HG03097 (cell line): ENCODE measurements around the gene RASGRF1.
"Not testable (repeated sequence)": the region's sequence is repeated elsewhere in the genome, so short reads cannot be mapped to it uniquely, and the experiment has no call there.

Experiments used
- ATAC-seq: cut with Tn5 transposase; IDR thresholded peaks from one replicate; pipeline ENCODE4 v1.9.1; 2021; ENCODE audit not compliant: unreplicated experiment, low FRiP score

RASGRF1 gene

DNA sequence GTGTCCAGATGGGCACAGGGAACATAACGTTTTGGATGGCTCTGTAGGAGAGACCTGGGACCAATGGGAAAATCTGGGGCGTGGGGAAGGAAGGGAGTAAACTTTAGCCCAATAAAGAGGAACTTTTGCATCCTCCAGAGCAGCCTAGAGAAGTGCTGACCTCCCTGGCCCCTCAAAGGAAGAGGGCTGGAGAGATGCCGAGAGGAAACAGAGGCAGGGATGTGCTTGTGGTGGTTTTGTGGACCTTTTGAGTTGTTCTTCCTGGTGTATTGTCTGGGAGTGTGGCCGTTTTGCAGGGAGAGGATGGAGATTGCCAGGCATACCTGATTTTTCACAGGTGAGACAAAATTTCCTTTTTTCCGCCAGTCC is 155.9 kb downstream of the RASGRF1 start:
- no peak for ATAC-seq

DNA sequence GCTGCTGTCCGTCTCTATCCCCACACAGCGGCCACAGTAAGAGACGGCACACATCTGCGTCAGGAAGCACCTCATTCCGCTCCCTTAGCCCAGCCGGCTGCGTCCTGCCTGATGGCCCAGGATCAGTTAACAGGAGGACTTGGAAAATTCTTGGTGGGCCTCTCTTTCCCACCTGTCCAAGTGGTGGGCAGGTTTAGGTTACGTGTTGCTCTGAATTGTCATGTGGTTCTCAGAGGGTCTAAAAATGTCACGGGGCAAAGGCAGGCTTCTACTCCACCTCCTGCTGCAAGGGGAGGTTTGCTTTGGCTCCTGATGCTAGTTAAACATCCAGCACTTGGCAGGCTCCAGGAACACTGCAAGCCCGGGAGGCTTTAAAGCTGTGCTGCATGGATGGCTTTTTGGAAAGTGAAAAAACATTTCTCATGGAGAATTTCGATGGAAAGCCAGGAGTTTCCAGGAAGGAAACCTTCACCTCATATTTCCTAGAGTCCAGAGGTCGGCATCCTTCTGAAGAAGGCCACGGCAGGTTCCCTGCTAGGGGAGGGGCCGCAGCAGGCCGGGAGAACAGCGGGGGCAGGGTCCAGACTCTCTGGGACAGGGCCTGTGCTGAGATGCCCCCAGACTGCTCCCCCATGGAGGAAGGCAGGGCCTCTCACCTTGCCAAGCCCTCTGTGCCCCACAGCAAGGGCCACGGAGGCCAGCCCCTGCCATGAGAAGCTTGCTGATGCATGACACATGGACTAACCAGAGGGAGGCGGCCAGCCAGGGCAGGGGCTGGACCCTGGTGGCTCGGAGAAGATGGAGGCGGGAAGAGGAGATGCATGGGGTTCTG is 156.5 kb downstream of the RASGRF1 start:
- no peak for ATAC-seq

DNA sequence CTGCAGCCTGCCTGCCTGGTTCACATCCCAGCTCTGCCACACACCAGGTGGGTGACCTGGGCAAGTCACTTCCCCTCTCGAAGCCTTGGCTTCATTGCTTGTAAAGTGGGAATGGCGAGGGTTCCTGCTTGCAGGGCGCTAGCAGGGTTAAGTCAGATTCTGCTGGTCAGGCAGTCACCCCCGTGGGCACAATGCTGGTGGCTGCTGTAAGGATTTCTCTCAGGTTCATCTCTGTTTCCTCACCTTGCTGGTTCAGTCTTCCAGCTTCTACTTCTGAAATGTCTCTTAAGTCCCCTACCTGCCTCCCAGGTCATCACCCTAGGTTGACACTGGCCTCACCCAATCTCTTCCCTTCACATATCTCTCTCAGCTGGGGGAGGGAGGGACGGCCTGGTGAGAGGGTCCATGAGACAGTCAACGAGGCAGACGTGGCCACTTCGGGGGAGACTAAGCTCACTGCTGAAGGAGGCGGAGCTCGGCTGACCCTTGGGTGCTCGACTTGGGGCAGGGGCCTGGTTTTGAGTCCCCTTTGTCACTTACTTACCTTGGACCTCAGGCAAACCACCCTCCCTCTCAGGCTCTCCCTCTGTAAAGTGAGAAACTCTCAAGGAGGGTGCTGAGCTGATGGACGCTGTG is 157.3 kb downstream of the RASGRF1 start:
- no peak for ATAC-seq

DNA sequence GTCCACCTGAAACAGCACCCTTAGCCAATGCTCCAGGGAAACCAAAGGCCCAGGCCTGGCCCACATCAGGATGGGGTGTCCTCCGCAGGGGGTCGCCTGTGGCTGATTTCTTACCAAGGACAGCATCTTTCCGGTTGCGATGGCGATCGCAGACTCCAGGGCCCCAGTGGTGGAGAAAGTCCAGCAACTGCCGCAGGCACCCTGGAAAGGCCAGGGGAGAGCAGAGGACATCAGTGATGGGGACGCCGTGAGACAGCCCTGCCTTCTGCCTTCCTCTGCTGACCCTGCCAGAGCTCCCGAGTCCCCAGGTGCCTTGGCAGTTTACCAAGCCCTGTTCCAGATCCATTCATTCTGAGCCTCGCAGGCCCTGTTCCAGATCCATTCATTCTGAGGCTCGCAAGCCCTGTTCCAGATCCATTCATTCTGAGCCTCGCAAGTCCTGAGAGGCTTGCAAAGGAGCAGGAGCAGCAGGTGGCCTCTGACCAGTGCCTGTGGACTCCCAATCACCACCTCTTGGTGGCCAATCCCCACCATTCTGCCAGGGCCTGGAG is 158.2 kb downstream of the RASGRF1 start:
- no peak for ATAC-seq

DNA sequence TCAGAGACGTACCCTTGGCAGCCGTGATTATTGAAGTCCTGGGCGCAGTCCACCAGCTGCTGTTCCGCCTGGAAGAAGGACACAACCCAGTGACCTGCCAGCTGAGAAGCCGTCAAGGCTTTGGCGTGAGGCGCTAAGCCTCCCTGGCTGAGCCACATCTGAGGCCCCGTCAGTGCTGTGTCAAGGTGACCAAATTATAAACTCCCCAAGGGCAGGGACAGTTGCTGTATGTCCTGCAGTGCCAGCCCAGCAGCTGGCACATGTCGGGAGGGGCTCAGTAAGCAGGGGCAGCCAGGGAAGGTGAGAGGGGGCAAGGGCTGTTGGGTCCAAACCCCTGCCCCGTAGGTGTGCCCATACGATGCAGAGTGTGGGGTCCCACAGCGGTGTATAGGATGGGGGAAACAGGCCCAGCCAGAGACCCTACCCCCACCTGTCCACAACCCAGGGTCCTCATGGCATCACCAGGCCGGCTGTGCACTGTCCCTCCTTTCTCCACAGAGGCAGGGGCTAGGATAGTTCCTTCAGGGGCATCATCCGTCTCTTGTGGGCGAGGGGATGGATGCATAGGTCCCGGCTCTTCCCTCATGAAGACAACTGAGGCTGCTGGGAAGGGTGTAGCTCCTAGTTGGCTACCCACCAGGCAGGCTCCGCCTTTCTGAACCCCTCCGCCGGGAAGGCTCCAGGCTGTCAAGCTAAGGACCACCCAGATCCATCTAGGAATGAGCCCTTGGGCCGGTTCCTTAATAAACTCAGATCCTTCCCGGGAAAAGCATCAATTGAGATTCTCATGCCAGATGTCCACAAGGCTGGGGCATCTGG is 158.9 kb downstream of the RASGRF1 start:
- no peak for ATAC-seq

DNA sequence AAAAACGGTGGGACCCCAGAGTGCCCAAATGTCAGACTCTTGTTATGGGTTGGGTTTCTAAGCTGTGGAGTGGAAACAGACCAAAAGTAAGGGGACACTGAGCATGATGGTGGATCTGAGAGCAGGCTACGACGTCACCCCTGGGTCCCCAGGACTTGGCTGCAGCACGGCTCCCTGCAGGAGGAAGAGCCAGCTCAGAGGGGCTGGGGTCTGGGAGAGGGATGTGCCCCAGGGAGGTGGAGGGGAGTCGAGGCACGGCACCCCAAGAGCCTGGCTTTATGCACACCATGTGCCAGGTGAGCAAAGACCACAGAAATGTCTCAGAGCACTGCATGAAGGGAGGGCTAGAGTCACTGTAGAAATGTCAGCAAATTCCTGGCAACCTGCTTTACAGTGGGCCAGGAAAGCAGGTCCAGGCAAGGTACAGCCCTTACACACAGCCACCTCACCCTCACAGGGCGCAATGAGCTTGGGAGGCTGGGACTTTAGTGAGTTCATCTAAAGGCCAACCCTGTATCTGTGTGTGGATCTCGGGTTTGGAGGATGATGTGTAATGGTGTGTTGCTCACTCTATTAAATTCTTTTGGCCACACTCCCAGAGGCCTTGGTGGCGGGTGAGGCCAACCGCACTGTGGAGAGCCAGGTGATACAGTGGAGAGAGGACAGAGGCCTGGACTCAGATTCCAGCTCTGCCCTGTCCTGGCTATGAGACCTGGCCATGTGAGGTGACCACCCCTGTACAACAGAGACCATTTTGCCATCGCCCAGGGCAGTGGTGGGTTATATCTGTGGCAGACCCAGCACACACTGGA is 159.8 kb downstream of the RASGRF1 start:
- ATAC-seq: no peak

DNA sequence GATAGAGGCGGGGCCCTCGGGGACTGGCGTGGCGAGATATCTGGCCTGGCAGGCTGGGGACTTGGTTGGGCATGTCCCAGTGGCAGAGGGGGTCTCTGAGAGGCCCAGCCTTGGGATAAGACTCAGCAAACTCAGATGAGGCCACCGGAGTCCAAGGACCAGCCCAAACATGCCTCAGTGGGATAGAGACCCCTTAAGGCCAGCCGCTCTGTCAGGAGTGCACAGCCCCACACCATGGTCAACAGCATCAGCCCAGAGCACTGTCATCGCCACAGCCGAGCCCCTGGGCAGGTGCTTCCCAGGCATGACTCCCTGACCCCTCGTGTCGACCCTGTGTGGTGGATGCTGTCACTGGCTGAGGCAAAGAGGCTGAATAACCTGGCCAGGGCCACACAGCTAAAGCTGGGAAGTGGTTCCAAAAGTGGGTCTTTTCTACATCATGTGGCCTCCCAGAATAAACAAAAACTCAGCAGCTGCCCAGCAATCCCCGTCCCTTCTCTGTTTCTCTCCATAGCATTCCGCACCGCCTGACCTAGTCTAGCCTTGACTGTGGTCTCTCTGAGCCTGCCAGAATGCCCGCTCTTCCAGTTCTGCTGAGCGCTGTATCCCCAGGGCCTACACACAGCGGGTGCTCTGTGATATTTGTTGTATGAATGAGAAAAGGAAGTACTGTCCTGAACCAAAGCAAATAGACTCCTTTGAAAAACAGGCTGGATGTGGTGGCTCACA is 160.9 kb downstream of the RASGRF1 start:
- ATAC-seq: no peak

DNA sequence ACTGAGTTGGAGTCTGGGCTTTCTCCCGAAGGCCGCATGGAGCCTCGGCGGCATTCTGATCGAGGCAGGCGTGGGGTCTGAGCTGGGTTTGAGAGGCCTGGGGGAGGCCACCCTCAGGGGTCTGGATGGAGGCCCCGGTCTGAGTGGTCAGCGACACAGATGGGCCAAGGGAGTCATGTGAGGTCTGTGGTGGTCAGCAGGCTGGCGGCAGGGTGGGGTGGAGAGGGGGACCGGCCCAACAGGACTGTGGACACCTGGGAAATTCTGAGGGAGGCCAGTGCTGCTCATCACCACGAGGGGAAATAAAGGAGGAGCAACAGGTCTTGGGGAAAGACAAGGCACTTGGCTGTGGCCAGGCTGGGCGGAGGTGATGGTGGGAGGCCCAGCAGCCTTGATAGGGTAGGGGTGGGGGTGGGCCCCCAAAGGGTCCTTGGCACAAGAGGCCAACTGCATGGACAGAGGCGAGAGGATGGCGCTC is 161.9 kb downstream of the RASGRF1 start:
- ATAC-seq: no peak

DNA sequence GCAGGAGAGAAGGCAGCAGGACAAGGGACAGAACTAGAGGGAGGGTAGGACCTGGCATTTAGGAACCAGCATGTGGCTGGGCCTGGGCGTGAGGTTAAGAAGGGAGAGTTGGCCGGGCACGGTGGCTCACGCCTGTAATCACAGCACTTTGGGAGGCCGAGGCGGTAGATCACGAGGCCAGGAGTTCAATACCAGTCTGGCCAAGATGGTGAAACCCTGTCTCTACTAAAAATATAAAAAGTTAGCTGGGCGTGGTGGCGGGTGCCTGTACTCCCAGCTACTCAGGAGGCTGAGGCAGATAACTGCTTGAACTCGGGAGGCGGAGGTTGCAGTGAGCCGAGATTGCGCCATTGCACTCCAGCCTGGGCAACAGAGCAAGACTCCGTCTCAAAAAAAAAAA is 162.4 kb downstream of the RASGRF1 start:
- ATAC-seq: not testable (repeated sequence)

DNA sequence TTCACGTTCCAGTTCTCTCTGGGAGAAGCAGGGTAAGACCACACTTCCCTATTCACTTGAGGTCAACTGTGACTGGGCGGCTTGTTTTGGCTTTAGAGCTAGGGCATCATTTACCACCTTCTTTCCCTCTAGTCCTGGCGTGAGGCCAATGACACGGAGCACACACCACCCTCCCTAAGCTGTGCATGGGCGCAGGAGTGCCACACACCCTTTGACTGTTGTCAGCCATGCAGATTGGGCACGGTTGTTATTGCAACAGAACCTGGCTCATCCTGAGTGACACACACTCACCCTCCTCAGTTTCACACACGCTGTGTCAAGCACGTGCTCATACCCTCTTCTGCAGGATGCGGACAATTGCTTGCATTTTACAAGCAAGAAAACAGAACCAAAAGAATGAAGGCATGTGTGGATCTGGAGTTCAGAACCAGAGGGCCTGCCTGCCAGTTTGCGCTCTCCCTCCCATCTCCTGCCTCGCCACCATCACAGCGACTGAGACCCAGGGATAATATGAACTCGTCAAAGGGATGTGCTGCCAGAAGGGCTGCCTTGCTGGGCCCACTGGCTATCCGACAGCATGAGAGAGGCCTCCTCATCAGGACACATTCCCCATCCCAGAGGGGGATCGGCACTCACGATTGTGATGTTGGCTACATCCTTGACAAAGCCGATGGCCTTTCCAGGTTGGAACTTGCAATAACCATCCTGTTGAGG is 163.3 kb downstream of the RASGRF1 start:
- ATAC-seq: no peak

DNA sequence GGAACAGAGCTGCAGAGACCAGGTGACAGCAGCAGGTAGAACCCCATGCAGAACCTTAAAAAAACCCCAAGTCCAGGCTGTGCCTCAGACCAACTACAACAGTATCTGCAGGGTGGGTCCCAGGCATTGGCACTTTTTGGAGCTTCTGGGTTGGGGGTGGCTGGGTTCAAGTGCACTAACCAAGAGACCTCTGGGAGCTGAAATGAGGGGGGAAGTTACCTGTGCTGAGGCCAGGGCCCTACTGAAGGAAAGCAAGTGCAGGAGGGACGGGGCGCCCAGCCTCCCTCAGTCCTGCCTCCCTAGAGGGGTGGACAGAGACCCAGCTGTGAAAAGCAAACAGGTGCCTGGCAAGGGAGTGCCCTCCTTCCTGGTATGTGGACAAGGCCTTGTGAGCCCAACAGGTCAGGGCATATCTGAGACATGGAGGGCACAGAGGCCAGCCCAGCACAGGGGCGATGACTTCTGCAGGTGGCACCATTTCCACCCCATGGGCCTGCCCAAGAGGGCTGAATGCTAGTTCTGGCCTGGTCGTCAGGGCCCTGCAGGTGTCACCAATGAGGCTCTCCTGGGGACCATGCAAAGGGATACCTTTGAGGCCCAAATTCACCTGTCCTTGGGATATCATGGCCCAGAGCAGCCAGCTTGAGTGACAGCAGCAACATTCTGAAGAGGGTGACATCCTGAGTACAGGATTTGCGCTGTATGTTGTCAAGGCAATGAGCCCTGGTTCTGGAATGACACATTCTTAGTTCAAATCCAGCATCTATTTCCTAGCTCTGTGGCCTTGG is 164.4 kb downstream of the RASGRF1 start:
- ATAC-seq: no peak

DNA sequence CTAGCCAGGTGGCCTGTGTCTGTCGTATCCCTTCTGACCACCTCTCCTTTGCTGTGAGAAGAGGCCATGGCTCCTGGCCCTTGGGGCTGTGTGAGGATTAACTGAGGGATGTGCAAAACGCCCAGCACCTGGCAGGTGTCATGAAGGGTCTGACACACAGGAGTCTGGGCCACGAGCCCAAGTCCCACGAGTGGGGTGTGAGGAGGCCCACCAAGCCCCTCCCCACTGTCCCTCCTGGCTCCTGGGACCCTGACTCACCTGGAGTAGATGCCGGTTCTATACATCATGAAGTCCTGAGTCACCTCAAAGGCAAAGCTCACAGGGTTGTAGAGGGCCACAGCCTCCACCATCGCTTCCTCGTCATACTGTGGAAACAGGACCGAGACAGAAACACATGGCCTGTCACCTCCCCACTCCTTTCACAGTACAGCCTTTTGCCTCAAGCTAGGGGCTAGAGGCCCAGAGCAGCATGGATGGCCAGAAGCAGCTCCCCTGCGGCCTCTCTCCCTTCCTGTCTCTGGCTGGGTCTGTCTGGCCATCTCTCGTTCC is 165.4 kb downstream of the RASGRF1 start:
- no peak for ATAC-seq

DNA sequence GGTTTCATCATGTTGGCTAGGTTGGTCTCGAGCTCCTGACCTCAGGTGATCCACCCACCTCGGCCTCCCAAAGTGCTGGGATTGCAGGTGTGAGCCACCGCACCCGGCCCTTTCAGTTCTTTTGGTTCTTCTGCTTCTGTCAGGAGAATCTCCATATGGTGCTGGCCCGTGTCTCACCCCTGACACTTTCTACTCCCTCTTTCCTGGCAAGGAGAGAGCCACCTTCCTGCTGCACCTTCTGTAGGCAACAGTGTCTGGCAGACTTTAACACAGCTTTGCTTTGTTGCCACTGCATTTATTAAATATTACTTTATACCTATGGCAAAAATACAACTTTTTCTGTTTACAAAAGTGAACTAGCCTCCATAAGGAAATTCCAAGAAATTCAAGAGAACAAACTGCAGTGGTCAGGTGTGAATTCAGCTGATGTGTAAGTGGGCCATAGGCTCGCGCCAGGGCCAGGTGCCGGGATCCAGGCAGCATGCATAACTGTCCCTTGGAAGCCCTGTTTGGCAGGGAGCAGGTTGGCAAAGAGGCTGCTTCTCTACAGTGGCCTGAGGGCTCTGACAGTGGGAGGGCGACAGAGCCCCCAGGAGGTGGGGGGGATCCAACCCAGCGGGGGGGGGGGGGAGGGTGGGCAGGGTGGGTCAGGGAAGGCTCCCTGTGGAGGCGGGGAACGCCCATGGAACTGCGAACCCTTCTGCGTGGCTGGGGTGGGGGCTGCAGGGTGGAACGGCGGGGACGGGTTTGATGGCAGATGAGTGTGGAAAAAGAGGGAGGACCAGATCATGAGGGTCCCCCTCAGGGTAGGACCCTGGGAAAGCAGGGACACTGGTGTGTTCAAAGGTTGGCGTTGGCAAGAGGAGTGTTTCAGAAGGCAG is 166.9 kb downstream of the RASGRF1 start:
- ATAC-seq: no peak

DNA sequence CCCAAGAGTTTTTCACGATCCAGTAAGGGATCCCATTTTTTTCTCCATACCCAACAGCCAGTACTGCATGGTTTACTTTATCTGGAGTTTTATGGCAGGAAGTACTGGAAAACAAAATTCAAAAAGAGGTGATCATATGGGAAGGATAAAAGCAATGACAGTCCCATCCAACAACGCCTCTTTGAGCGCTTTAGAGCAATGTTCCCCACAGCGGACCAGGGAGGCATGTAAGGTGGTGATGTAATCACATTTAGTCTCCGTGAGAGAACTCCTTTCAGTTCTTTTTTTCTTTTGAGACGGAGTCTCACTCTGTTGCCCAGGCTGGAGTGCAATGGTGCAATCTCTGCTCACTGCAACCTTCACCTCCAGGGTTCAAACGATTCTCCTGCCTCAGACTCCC is 167.6 kb downstream of the RASGRF1 start:
- no peak for ATAC-seq

DNA sequence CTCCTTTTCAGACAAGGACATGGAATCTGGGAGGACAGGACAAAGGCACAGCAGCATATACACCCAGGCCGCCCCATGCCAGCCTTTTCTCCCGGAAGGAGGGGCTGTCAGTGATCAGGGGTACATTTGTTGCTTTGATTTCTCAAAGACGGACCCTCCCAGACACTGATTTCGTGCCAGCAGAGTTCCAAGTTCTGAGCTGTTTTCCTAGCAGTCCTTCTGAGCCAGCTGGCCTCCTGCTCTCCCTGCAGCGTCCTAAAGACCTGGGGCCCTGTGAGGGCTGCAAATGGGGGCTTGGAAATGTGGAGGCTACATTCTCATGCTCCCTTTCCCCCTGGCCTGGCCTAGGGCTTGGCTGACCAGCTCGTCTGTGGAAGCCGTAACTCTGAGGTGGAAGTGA is 168.1 kb downstream of the RASGRF1 start:
- ATAC-seq: no peak

DNA sequence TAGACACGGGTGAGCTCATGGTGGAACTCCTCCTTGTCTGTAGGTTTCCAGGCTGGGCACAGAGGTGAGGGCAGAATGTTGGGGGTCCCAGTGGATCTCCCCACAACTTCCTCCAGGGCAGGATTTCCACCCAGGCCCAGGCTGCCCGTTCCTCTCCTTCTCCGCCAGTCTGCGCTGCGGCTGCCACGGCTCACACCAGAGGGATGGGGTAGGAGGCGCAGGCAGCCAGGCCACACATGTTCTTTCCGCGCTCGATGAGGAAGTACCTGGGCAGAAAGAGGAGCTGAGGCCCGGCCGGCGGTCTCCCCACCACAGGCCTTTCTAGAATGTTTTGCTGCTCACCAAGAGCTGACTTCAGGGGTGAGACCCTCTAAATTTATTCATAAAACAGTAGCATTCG is 168.6 kb downstream of the RASGRF1 start:
- no peak for ATAC-seq

DNA sequence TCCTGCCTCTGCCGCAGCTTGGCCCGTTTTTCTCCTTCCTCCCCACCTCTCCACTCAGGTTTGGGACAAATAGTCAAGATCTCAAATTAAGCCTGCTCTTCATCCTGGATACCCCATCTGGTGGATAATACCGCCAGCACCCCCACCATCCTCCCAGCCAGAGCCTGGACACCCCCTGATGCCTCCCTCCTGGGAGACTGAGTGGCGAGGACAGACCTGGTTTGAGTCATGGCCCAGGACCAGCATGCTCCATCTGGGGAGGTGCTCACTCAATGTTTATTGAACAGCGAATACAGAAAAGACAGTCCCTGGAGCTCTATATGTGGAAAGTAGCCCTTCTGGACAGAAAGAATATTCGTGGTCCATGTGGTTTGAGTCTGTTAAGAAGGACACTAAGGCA is 169.1 kb downstream of the RASGRF1 start:
- no peak for ATAC-seq
